HG03565 (cell line): Measurements from ENCODE around the gene PRKN.

ENCODE experiments used
- ATAC-seq: cut with Tn5 transposase; IDR thresholded peaks from one replicate; pipeline ENCODE4 v1.9.1; 2021; ENCODE audit warnings: mild to moderate bottlenecking, moderate library complexity; ENCODE audit not compliant: unreplicated experiment

The PRKN gene

DNA sequence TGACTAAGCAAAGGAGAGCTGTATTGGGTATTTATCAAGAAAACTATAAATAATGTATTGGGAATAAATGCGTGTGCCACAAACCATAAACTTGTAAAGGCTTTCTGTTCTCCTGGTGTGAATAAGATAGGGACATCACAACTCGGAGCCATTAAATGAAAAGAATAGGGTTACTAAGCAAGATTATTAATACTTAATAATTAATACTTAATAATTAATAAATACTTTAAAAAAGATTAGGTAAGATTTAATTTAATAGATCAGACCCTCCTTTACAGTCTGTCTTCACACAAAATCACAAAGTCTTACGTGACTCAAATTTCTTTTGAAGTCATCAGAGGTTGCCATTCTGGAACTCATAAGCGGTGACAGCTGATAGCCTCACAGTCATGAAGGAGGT, 648.9 kb downstream of the PRKN start:
- no peak for ATAC-seq

DNA sequence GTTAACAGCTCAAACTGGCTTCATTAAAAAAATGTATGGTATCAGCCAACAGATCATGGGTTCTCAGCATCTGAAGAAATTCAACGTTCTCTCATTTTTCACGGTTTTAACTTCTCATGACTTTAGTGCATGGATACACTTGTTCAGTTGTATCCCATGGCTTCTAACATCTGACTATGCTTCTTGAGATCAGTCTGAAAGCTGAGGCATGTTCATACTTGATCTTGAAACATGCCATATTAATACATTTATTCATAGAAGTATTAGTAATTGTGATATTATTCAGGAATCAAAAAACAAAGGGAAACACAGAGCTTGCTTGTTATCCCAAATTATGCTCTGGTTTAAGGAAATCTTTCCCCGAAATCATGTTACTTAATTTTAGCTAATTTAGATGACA, 649.4 kb downstream of the PRKN start:
- no peak for ATAC-seq

DNA sequence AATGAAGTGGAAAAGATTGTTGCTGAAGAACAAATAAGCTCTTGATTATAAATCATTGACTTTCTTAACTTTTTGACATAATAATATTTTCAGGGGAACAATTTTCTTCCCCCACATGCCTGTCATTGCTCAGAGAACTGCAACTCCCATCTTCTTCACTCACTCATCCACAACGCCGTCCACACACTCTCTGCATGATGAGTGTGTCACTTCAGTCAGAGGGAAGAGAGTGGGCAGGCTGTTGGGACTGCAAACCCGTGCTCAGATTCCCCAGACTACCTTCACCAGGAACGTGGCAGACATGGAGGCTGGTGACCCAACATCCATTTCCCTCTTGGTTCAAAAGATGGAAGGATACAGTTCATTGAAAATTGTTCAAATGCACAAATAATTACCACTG, 650.8 kb downstream of the PRKN start:
- ATAC-seq = no peak

DNA sequence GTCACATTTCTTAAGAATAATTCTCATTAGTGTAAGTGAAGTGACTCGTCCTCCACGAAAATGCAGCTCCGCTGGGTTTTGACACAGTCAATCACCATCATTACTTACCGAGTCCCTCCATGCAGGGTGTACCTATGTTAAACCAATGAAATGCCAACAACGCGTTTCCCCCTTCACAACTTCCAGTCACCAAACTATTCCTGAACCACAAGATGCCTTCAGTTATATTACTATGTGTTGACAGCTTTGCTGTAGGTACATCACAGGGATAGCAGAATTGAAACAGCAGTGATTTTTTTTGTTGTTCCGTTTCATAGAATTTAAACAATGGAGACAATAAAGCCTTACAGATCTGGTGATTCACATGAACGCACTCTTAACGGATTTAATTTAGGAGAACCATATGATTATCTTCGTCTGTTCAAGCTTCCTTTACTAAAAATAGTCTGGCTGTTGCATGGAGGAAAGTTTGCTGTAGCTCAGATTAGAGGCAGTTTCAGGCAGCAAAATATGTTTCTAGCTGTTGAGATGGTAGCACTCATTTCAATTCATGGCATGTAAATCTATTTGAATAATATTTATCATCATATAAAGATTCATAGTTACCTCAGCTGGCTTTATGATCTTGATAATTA, 652.8 kb downstream of the PRKN start:
- ATAC-seq = no peak

DNA sequence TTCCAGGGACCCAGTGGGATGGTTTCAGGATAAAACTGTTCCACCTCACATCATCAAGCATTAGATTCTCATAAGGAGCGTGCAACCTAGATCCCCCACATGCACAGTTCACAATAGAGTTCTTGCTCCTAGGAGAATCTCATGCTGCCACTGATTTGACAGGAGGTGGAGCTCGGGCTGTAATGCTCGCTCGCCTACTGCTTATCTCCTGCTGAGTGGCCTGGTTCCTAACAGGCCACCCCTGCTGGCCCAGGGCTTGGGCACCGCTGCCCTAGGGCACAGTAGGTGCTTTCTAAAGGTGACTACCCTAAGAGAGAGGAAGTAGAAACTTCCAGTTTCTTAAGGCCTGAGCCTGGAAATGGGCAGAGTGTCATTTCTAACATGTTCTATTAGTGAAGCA, 656.9 kb downstream of the PRKN start:
- ATAC-seq = no peak

DNA sequence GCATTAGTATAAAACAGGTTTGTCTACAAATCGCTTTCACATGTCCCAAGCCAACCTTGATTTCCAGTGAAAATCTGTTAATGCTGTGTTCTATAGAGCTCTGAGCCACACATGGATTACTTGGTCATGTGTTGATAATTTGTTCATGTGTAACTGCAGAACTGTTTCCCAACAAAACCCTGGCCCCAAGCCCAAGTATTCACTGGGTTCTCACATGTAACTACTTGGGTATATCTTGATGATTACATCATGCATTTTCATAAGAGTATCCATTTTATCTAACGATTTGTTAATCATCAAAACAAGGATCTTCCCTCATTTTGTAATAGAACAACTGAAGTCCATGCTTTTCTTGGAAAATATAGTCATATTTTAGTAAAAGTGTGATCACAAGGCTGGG, 657.6 kb downstream of the PRKN start:
- no peak for ATAC-seq

DNA sequence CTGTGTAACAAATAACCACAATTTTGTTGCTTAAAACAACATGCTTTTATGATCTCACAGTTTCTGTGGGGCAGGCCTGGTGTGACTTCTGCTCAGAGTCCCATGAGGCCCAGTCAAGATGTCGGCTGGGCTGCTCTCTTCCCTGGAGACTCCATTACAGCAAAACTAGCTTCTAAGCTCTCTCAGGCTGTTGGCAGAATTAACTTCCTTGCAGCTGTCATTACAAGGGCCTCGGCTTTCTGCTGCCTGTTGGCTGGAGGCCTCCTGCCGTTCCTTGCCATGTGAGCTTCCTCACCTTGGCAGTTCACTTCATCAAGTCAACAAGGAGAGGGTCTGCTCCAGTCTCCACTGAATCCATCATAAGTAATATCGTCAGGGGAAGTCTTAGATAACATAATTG, 659.2 kb downstream of the PRKN start:
- ATAC-seq = no peak

DNA sequence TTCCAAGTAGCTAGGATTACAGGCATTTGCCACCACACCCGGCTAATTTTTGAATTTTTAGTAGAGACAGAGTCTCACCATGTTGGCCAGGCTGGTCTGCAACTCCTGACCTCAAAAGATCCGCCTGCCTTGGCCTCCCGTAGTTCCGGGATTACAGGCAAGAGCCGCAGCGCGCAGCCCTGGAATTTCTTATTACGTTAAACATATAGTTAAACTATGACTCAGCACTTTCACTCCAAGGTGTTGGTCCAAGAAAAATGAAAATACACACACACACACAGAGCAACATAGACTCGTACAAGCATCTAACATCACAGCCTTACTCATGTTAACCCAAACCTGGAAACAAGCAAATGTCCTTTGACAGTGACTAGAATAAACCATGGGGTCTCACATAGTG, 663.9 kb downstream of the PRKN start:
- ATAC-seq = no peak

DNA sequence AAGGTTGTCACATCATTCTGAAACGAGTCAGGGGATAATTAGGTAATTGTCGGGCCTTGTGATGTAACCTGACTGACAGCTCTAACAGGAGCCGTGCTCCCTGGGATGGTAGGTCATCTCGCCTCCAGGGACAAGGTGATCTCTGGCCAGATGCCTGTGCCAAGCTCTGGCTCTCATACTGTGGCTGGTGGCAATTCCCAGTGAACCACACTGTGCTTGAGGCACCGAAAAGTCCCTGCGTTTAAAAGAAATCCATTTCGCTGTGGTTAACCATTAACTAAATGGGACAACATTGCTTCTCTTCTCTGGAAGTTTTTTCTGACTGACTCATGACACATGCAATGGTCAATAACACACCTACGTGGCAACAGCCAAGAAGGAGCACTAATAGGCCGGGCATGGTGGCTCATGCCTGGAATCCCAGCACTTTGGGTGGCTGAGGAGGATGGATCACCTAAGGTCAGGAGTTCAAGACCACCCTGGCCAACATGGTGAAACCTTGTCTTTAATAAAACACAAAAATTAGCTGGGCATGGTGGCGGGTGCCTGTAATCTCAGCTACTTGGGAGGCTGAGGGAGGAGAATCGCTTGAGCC, 669.2 kb downstream of the PRKN start:
- no peak for ATAC-seq

DNA sequence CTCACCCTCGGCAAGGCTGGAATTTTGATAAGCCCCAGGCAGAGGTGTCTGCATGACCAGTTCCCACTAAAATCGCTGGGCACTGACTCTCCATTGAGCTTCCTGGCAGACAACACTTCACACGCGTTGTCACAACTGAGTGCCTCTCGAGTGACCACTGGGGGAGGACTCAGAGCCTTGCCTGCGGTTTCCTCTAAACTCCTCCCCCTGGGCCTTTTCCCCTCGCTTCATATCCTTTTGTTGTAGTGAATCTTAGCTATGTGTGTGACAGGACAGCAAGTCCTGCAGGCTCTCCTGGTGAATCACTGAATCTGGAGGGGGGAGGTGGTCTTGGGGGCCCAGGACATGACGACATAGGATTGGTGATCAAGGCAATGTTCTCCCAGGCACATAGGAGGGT, 670.8 kb downstream of the PRKN start:
- ATAC-seq = no peak

DNA sequence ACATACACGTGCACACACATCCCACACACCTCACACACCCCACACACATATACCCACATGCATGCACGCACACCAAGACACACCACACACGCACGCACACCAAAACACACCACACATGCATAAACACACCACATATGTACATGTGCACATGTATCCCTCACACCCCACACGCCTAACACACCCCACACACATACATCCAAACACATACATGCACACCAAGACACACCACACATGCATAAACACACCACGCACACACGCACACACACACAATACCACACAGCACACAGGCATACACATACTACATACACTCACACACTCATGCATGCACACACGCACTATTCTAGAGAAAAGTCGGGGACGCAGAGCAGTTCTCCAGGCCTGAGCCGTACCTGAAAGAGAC, 671.5 kb downstream of the PRKN start:
- no peak for ATAC-seq

DNA sequence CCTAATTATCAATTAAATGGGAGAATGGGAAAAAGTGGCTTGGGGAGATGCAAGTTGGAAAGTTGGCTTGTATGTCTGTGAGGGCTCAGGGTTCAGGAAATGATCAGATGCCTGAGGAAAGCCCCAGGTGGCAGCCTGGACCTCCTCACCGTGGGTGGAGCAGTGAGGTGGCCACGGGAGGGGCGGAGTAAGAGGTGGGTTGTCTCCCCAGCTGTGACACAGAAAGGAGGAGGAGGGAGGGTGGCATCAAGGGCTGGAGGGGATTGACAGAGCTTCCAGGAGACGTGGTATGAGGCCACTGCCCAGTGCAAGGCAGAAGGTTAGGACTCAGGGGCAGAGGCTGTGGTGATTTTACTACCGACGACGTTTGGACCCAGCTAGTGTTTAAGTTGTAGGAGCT, 672.2 kb downstream of the PRKN start:
- ATAC-seq = no peak

DNA sequence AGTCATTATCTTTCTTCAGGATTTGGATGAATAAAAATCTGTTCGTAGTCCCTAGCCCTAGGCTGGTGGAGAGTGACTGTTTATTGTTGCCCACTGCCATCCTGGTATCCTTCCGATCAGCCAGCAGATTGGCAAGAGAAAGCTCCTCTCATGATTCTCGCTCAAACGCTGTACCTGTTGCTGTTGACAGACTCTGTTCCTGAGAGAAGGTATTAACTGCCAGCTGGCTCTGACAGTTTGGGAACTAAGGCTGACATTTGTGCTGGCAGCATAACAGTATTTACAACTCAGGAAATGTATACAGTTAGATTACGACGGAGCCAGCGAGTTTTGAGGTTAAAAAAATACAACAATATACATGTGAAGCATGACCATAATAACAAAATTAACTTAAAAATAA, 674.5 kb downstream of the PRKN start:
- no peak for ATAC-seq

DNA sequence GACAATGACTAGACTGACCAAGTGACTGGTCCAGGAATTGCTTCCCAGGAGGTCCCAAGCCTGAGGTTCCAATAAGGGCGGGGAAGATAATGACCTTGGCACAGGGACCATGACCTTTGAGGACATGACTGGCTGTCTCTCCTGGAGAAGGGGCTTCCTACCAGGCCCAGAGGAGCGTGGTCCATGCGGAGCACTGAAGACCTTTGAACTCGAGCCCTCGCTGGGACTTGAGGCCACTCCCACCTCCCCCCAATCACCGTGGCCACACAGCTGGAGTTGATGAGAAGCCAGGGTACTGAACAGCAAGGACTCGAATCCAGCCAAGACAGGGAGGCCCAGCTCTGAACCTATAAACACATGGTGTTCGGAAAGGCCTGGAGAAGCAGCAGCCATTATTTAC, 677.0 kb downstream of the PRKN start:
- no peak for ATAC-seq

DNA sequence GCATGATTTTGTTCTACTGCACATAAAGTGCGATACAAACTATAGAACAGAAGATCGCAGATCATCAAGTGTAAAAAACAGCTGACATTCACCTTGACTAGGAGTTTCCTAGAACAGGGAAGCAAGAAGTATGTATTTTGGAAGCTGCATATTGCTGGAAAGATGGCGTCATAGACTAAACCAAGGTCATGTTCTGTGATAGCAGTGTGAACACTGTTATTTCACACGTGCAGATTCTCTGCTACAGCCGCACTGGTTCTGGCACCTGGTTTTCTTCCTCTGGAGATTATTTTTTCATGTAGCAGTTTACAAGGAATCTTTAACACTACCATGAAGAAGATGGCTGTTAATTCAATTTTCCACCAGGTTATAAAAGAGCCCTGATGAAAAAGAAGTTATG, 681.2 kb downstream of the PRKN start:
- ATAC-seq = no peak

DNA sequence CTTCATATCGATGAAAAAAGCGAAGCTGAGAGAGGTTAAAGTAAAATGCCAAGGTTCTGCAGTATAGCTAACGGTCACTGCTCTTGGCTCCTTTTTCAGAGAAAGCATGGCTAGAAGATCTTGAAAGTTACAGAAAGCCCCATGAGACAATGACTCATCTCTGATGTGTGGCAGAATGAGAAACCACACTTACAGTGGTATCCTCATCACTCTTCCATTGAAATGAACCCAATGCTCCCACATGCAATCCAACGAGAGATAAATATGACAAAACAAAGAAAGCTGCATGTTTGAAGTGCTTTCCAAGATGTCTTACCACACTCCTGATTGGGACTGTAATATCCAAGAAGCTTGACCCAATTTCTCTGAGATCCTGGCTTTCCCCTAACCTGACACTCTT, 694.9 kb downstream of the PRKN start:
- no peak for ATAC-seq

DNA sequence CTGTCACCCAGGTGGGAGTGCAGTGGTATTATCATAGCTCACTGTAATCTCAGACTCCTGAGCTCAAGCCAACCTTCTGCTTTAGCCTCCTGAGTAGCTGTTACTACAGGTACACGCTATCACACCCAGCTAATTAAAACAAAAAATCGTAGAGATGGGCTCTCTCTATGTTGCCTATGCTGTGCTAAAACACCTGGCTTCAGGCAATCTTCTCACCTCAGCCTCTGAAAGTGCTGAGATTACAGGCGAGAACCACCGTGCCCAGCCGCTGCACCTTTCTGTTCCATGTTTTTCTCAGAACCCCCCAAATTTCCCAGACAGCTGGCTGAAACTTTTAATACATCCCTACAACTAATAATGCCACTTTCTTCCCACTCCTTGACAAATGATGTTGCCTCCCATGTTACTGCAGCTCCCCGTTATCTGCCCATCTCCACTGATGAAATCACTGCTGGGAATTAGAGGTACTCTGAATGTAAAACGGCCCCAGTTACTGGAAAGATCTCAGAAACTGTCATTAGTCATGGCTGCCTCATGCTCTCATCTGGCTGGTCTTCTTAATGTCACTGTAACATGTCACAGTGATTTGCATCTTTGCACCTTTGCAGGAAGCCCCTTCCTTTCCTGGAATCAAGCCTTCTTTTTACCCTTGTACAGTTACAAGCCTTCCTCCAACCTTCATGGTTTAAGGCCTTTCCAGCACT, 697.5 kb downstream of the PRKN start:
- ATAC-seq = no peak

DNA sequence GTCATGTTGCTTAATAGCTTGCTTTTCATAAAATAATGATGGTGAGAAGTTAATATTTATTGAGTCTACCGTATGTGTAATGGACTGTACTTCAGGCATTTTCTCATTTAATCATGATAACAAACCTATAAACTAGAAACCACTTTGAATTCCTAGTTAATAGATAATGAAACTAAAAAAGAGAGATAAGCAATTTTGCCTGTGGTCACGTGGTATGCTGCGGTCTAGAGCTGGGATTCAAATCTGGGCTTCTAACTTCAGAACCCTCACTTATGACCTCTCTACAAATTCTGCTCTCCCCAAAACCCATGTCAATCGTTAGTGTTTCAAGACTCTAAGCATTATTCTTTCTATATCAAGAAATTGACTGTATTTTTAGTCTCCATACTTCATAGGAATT, 700.7 kb downstream of the PRKN start:
- no peak for ATAC-seq

DNA sequence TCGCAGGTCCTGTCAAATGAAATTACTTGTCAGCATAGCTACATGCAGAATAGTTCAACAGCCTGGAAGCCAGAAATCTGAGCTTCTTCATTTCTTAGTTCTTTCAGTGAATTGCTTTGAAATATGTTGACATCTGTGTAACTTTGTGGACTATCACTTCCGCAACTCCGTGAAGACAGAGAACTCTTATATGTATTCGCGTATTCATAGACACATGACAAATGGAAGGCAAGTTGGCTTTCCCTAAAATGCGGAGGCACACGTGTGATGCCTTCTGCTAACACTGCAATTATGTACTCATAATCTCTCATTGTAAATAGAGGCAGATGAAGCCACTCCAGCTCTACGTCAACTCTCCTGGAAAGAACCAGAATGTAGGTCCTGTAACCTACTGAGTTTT, 701.5 kb downstream of the PRKN start:
- ATAC-seq = no peak

DNA sequence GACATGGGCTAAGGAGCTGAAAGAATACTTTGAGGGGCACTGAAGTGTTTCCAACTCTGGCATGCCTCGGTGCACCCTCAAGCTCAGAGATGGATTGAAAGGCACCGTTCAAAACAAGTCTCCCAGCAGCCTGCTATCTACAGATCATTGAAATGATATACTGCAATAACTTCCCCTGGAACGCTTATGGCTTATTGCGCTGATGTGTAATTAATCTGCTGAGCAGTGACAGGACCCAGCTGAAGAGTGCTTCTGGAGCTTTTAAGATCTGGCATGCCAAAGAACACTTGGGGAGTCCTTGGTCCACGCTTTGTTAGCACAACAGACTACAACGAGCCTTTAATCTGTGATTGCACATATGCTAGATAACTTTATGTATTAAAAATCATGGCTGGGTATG, 708.2 kb downstream of the PRKN start:
- ATAC-seq = no peak

DNA sequence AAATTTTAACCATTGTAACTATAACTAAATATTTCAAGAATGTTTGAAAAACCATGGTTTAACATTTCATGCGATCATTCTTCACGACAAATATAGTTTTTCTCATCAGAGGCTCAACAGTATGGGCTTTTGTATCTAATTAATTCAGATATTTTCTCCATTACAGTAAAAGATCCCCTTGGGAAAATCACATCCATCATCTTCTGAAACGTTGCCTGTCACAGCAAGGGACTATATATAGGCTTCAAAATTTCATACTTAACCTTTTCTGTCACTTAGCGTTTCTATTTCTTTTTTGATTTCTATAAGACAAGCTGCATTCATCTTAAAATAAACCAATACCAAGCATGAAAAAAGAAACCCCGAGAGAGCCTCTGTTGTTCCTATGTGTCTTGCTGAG, 710.0 kb downstream of the PRKN start:
- ATAC-seq = no peak

DNA sequence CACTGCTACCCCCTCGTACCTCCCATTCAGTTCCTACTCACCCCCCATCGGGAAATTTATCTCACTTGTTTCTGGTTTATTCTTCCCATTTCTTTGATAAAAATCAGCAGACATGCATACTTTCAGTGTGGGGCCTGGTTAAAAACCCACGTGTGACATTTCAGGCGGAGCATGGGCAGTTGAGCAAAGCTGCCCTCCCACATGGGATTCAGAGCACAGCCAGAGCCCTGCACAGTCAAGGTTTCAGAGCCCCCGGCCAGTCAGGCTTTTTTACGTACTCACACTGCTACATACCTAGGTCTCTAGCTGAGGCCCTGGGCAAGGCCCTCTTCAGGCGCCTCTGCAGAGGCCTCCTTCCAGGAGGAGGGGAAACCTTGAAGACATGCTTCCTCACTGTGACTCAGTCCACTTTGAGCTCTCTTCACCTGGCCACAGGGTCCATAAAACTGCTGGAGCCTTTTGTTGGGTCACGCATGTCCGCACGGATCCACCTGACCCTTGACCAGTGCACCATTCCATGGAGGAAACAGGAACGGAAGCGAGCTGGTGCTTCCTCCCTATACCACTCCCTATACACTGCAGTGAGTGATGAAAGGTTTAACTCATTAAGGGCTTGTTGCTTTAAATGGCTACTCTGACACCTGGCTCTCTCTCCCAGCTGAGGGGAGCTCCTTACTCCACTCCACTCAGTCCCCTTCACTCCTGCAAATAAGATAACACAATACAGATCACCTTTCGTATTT, 713.3 kb downstream of the PRKN start:
- ATAC-seq = no peak
